ENCODE results near the gene NPY. TPM values are rescaled to one million over a fixed set of nuclear protein-coding genes. Genes with fewer than 3 reads are reported as not detected.

NPY gene
- total RNA-seq, 1 experiment from 2014 or later: not detected

DNA sequence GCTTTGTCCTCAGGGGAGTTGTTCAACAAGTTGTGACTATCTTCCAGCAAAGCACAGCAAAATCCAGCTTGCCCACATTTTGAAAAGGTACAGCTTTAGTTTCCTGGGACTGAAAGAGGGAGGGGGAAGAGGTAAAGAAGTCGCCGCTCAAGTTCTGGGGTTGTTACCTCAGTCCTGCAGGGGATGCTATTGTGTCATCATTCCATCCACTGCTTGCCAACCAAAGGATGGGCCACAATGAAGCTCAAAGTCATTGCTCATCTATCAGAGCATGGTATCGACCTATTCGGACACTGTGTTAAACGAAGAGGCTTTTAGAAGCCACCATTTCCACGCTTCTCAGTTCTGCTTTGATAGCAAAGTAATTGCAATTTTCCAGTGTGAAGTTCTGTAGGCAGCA lies 34.3 kb downstream of the NPY start:
- Histone ChIP-seq H3K4me1 (ENCODE audit: insufficient read depth, low read length) (no peaks in the 10 kb centered on the region; the same call in 1 of the 2 replicates), H4K20me1 (ENCODE audit: control insufficient read depth, insufficient read depth, insufficient read length) (no peaks in the 10 kb centered on the region), H3K14ac (ENCODE audit: insufficient read depth, low read length) (no peak overlapping the region), H3K56ac (ENCODE audit: insufficient read length, low read depth, low read length) (no peak overlapping the region), H3K23me2 (ENCODE audit: insufficient read length, low read depth, low read length, poor library complexity, severe bottlenecking) (no peaks in the 10 kb centered on the region), H3K9ac (ENCODE audit: extremely low read depth, insufficient read length, low read length) (no peak overlapping the region), H3K9me3 (ENCODE audit: control insufficient read depth, low read depth, low read length) (no peaks in the 10 kb centered on the region), H3K4me2 (ENCODE audit: insufficient read depth, insufficient read length, low read length) (no peak overlapping the region), H3K4ac (ENCODE audit: low read depth, low read length) (no peak overlapping the region), H3K18ac (ENCODE audit: insufficient read length, low read depth, low read length) (no peak overlapping the region), H2AFZ (ENCODE audit: low read length) (no peak overlapping the region), H4K8ac (replicated peaks; ENCODE audit: insufficient read length, low read depth, low read length) (no peak overlapping the region), H2BK120ac (ENCODE audit: low read depth, low read length, poor library complexity, severe bottlenecking) (no peak overlapping the region), H3K23ac (ENCODE audit: insufficient read length, low read depth, low read length) (no peak overlapping the region), H2BK15ac (ENCODE audit: low read depth, low read length) (no peak overlapping the region), H3K27ac (ENCODE audit: insufficient read length, low read depth, low read length) (no peak overlapping the region), H3K79me1 (ENCODE audit: insufficient read depth, low read depth, low read length, poor library complexity, severe bottlenecking) (no peaks in the 10 kb centered on the region), H2AK5ac (ENCODE audit: insufficient read length, low read length) (no peak overlapping the region), H4K5ac (ENCODE audit: insufficient read length, low read depth, low read length) (no peak overlapping the region), H2BK20ac (ENCODE audit: low read depth, low read length, poor library complexity, severe bottlenecking) (no peak overlapping the region), H3K27me3 (ENCODE audit: insufficient read depth, low read length) (no peaks in the 10 kb centered on the region), H3K79me2 (ENCODE audit: insufficient read depth, low read length) (no peaks in the 10 kb centered on the region), H2BK12ac (ENCODE audit: insufficient read length, low read depth, low read length) (no peak overlapping the region), H3T11ph (ENCODE audit: low read length) (no peak overlapping the region), H4K91ac (ENCODE audit: insufficient read length, low read depth, low read length) (no peak overlapping the region), H2BK5ac (ENCODE audit: insufficient read length, low read length) (no peak overlapping the region)
- Mint-ChIP-seq H3K36me3 (ENCODE audit: insufficient read depth in 1 of 3, low read depth in 3 of 3) (no peaks in the 10 kb centered on the region), H3K27ac (peak overlapping the region in 1 of 3 experiments; percentile 84; a peak in 1 of 7 replicates), H3K27me3 (ENCODE audit: low read depth) (no peaks in the 10 kb centered on the region; the same call in 1 of the 2 replicates), H3K9me3 (no peaks in the 10 kb centered on the region), H3K4me3 (peak overlapping the region in 1 of 2 experiments; percentile 40; a peak in 1 of 5 replicates), H3K4me1 (peaks cover 29 to 39% of the 10 kb centered on the region in 2 experiments)
- TF ChIP-seq, protein P1, sequence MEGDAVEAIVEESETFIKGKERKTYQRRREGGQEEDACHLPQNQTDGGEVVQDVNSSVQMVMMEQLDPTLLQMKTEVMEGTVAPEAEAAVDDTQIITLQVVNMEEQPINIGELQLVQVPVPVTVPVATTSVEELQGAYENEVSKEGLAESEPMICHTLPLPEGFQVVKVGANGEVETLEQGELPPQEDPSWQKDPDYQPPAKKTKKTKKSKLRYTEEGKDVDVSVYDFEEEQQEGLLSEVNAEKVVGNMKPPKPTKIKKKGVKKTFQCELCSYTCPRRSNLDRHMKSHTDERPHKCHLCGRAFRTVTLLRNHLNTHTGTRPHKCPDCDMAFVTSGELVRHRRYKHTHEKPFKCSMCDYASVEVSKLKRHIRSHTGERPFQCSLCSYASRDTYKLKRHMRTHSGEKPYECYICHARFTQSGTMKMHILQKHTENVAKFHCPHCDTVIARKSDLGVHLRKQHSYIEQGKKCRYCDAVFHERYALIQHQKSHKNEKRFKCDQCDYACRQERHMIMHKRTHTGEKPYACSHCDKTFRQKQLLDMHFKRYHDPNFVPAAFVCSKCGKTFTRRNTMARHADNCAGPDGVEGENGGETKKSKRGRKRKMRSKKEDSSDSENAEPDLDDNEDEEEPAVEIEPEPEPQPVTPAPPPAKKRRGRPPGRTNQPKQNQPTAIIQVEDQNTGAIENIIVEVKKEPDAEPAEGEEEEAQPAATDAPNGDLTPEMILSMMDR (conservative IDR thresholded peaks at IDR 0.05): peak; percentile 88
- peak; percentile 71 for DNase-seq
- WGBS (ENCODE audit: extremely low coverage, insufficient read length, low lambda C conversion rate): no CpG with 5 or more reads among the region's 6 CpGs

All from H9 (cell line).